Measurements from ENCODE around the gene TAAR9. TPM values are rescaled to one million over a fixed set of nuclear protein-coding genes. Genes with fewer than 3 reads are reported as not detected.

The TAAR9 gene
- total and polyA plus RNA-seq, 2 donors from 2014 or later: not detected

DNA sequence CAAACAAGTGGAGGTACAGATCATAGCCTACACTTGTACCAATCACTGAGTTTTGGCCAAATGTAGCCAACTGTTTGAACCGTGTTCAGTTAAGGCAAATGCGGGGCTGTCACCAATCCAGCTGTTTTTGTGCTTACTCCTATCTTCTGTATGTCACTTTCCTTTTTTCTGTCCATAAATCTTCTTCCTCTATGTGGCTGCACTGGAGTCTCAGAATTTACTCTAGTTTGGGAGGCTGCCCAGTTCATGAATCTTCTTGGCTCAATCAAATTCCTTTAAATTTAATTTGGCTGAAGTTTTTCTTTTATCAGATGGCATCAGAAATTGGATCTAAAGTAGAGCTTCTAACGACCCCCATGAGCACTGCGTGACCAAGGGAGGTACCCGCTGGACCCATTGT lies 13.4 kb upstream of the TAAR9 start:
- H3K9ac ChIP-seq (ENCODE audit: low read length in 3 of 3): no peak overlapping the region
- TF ChIP-seq, protein P1, sequence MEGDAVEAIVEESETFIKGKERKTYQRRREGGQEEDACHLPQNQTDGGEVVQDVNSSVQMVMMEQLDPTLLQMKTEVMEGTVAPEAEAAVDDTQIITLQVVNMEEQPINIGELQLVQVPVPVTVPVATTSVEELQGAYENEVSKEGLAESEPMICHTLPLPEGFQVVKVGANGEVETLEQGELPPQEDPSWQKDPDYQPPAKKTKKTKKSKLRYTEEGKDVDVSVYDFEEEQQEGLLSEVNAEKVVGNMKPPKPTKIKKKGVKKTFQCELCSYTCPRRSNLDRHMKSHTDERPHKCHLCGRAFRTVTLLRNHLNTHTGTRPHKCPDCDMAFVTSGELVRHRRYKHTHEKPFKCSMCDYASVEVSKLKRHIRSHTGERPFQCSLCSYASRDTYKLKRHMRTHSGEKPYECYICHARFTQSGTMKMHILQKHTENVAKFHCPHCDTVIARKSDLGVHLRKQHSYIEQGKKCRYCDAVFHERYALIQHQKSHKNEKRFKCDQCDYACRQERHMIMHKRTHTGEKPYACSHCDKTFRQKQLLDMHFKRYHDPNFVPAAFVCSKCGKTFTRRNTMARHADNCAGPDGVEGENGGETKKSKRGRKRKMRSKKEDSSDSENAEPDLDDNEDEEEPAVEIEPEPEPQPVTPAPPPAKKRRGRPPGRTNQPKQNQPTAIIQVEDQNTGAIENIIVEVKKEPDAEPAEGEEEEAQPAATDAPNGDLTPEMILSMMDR (IDR thresholded peaks at IDR 0.05; ENCODE audit: borderline replicate concordance, extremely low read depth, insufficient read depth): no peak
- DNase-seq: no peak
- no peak overlapping the region for H3K27ac ChIP-seq (ENCODE audit: low read depth in 2 of 2, low read length in 2 of 2)
- H3K4me3 ChIP-seq (ENCODE audit: low read length in 3 of 3): no peak overlapping the region
- H3K36me3 ChIP-seq (ENCODE audit: control insufficient read depth in 2 of 3, insufficient read depth in 3 of 3, low read length in 3 of 3): no peaks in the 10 kb centered on the region
- H3K27me3 ChIP-seq (ENCODE audit: control insufficient read depth, insufficient read depth, low read length): no peaks in the 10 kb centered on the region
- no peaks in the 10 kb centered on the region for H3K9me3 ChIP-seq (ENCODE audit: control insufficient read depth in 2 of 3, insufficient read depth in 1 of 3, low read length in 3 of 3)
- no peaks in the 10 kb centered on the region for H3K4me1 ChIP-seq (ENCODE audit: control insufficient read depth in 2 of 3, insufficient read depth in 2 of 3, low read depth in 1 of 3, low read length in 3 of 3)
- intact Hi-C loops (cut with DNase I): no loop called here
- no peak for FAIRE-seq

DNA sequence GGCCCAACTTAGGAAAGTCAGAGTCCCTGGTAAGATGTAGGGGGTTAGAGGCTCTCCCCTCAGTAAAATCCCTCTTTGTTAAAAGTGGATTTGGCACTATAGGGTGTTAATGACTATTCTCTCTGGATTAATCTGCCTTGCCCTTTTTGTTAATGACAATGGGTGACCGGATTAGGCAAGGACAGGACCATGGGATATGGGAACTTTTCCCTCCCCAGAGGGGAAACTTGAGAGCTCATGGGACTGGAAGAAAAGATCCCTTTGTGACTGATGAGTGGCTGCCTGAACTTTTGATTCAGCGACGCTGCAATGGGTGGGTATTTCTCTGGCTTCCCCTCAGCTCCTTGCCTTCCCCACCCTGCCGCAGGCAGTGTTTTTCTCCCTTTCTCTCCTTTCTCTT lies 12.2 kb upstream of the TAAR9 start:
- Histone ChIP-seq H3K9ac (ENCODE audit: low read length in 3 of 3) (no peak overlapping the region), H3K36me3 (ENCODE audit: control insufficient read depth in 2 of 3, insufficient read depth in 3 of 3, low read length in 3 of 3) (no peaks in the 10 kb centered on the region), H3K27me3 (ENCODE audit: control insufficient read depth, insufficient read depth, low read length) (no peaks in the 10 kb centered on the region), H3K27ac (ENCODE audit: low read depth in 2 of 2, low read length in 2 of 2) (no peak overlapping the region), H3K4me3 (ENCODE audit: low read length in 3 of 3) (no peak overlapping the region), H3K9me3 (ENCODE audit: control insufficient read depth in 2 of 3, insufficient read depth in 1 of 3, low read length in 3 of 3) (no peaks in the 10 kb centered on the region), H3K4me1 (ENCODE audit: control insufficient read depth in 2 of 3, insufficient read depth in 2 of 3, low read depth in 1 of 3, low read length in 3 of 3) (no peaks in the 10 kb centered on the region)
- TF ChIP-seq, protein P1 (IDR thresholded peaks at IDR 0.05; ENCODE audit: borderline replicate concordance, extremely low read depth, insufficient read depth): no peak
- intact Hi-C loops (cut with DNase I): no loop called here
- DNase-seq (no peak), FAIRE-seq (no peak)

DNA sequence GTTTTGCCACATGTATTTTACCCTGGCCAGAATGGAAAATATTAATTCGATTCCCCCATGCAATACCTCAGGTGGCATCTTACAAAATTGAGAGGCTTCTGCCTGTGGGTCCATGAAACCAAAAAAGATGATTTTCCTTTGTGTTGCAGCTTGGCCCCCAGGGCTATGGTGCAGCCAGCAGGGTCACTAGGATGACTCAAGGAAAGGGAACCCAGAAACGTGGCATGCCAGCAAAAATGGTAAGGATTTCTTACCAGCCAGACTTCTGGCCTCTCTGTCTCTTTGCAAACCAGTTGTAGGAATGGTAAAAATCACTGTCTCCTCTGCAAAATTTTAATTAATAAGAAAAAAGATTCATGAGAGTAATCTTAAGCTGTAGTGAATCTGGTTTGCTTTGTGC lies 11.6 kb upstream of the TAAR9 start:
- FAIRE-seq (no peak), DNase-seq (no peak)
- no peaks in the 10 kb centered on the region for H3K27me3 ChIP-seq (ENCODE audit: control insufficient read depth, insufficient read depth, low read length)
- H3K4me3 ChIP-seq (ENCODE audit: low read length in 3 of 3): no peak overlapping the region
- H3K4me1 ChIP-seq (ENCODE audit: control insufficient read depth in 2 of 3, insufficient read depth in 2 of 3, low read depth in 1 of 3, low read length in 3 of 3): no peaks in the 10 kb centered on the region
- H3K27ac ChIP-seq (ENCODE audit: low read depth in 2 of 2, low read length in 2 of 2): no peak overlapping the region
- no peaks in the 10 kb centered on the region for H3K9me3 ChIP-seq (ENCODE audit: control insufficient read depth in 2 of 3, insufficient read depth in 1 of 3, low read length in 3 of 3)
- no peak overlapping the region for H3K9ac ChIP-seq (ENCODE audit: low read length in 3 of 3)
- intact Hi-C loops (cut with DNase I): no loop called here
- TF ChIP-seq, protein P1 (IDR thresholded peaks at IDR 0.05; ENCODE audit: borderline replicate concordance, extremely low read depth, insufficient read depth): no peak
- no peaks in the 10 kb centered on the region for H3K36me3 ChIP-seq (ENCODE audit: control insufficient read depth in 2 of 3, insufficient read depth in 3 of 3, low read length in 3 of 3)

DNA sequence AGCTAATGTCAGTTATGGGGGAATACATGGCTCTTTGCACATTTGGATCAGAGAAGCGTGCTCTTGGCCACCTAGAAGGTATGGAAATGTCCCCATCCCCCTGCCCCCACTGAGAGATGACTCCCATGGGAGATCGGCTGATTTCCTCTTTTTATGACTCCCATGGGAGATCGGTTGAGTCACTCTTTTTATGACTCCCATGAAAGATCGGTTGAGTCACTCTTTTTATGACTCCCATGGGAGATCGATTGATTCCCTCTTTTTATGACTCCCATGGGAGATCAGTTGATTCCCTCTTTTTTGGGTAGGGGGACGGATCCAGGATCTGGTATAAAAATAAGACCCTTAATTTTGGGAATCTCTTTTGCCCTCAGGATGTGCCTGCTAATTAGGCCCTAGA lies 10.3 kb upstream of the TAAR9 start:
- Histone ChIP-seq H3K4me3 (ENCODE audit: low read length in 3 of 3) (no peak overlapping the region), H3K27me3 (ENCODE audit: control insufficient read depth, insufficient read depth, low read length) (no peaks in the 10 kb centered on the region), H3K9me3 (ENCODE audit: control insufficient read depth in 2 of 3, insufficient read depth in 1 of 3, low read length in 3 of 3) (no peaks in the 10 kb centered on the region), H3K36me3 (ENCODE audit: control insufficient read depth in 2 of 3, insufficient read depth in 3 of 3, low read length in 3 of 3) (no peaks in the 10 kb centered on the region), H3K9ac (ENCODE audit: low read length in 3 of 3) (no peak overlapping the region), H3K27ac (ENCODE audit: low read depth in 2 of 2, low read length in 2 of 2) (no peak overlapping the region), H3K4me1 (ENCODE audit: control insufficient read depth in 2 of 3, insufficient read depth in 2 of 3, low read depth in 1 of 3, low read length in 3 of 3) (no peaks in the 10 kb centered on the region)
- intact Hi-C loops (cut with DNase I): no loop called here
- TF ChIP-seq, protein P1 (IDR thresholded peaks at IDR 0.05; ENCODE audit: borderline replicate concordance, extremely low read depth, insufficient read depth): no peak
- DNase-seq (no peak), FAIRE-seq (no peak)

Measured in kidney (tissue), 14 donors.